OCI-LY1 (cell line): Measurements from ENCODE around the gene STARD13.

Experiments
- EZH2 ChIP-seq: fragments of 200-600 bp; sonication (generic), shearing (Covaris generic); IDR thresholded peaks from 2 replicates; pipeline ENCODE4 v1.8.0; 2017; ENCODE audit warnings: borderline replicate concordance, mixed run types, mild to moderate bottlenecking, antibody characterized with exemption, low read length, moderate library complexity, mixed read lengths
- TF ChIP-seq, protein P1 (sequence below): fragments of 200-600 bp; sonication (generic), shearing (Covaris generic); IDR thresholded peaks from 2 replicates; pipeline ENCODE4 v1.5.1; 2017; ENCODE audit warnings: mild to moderate bottlenecking, antibody characterized with exemption, low read length, moderate library complexity, mixed read lengths

DNA sequence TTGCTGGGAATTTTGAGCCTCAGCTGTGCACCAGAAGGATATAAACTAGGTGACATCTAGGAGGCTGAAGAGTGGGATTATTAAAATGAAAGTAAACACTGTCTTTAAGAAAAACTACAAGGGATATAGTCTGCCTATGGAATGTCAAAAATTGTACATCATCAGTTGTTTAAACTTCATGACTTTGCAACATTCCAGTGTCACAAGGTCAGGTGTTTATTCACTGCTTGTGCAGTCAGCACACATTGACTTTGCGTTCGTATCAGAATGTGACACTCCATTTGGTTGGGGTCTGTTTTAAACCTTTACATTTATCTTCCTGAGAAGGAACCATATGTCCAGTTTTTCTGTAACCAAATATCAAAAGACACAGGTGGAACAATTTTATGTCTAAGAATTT is 183.7 kb downstream of the STARD13 start:
- TF ChIP-seq, protein P1, sequence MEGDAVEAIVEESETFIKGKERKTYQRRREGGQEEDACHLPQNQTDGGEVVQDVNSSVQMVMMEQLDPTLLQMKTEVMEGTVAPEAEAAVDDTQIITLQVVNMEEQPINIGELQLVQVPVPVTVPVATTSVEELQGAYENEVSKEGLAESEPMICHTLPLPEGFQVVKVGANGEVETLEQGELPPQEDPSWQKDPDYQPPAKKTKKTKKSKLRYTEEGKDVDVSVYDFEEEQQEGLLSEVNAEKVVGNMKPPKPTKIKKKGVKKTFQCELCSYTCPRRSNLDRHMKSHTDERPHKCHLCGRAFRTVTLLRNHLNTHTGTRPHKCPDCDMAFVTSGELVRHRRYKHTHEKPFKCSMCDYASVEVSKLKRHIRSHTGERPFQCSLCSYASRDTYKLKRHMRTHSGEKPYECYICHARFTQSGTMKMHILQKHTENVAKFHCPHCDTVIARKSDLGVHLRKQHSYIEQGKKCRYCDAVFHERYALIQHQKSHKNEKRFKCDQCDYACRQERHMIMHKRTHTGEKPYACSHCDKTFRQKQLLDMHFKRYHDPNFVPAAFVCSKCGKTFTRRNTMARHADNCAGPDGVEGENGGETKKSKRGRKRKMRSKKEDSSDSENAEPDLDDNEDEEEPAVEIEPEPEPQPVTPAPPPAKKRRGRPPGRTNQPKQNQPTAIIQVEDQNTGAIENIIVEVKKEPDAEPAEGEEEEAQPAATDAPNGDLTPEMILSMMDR: no peak
- no peak for TF ChIP-seq EZH2
